ENCODE data around the gene SETBP1.

GRCh38 chr18:44635546-44635945, 45.1 kb upstream of the SETBP1 start:
- TF ChIP-seq CTCF (IDR thresholded peaks at IDR 0.05) (no peak), POLR2A (IDR thresholded peaks at IDR 0.05) (no peak)
